B cell (primary cell): ENCODE measurements around the gene DNAJB6. TPM values are rescaled to one million over a fixed set of nuclear protein-coding genes. Genes with fewer than 3 reads are reported as not detected.

Source experiments
- ATAC-seq: fragments of 200-7000 bp; cut with Tn5 transposase; one replicate; pipeline ENCODE4 v1.10.0; 2021; ENCODE audit warnings: low read depth, mild to moderate bottlenecking, moderate number of reproducible peaks, moderate library complexity
- CTCF ChIA-PET: fragments of 350-600 bp; sonication (Branson Sonifier 250); formaldehyde crosslinking; loops from one replicate; lab custom pipeline; 2021; ENCODE audit warnings: antibody characterized with exemption, inconsistent platforms; lab: Charles Lee
- POLR2A ChIA-PET: fragments of 350-600 bp; sonication (Branson Sonifier 250); formaldehyde crosslinking; loops from one replicate; lab custom pipeline; 2021; ENCODE audit warnings: antibody characterized with exemption; lab: Charles Lee
- DNase-seq: peaks from one replicate; pipeline ENCODE4 v3.0.0; 2013
- H2AFZ ChIP-seq: 2 replicates; pipeline ENCODE4 v1.6.1; 2012; ENCODE audit warnings: mild to moderate bottlenecking, low read depth, low read length; ENCODE audit not compliant: insufficient read depth, poor library complexity, severe bottlenecking
- H3K27ac ChIP-seq, 2 donors: 1 replicate in 1 of 2; 2 replicates in 1 of 2; pipeline ENCODE4 v1.5.1; 2012 to 2013; ENCODE audit warnings: low read length in 2 of 2, mild to moderate bottlenecking in 2 of 2, moderate library complexity in 1 of 2
- H3K27me3 ChIP-seq, 4 experiments: fragments of 200-600 bp in 1 of 4; sonication (generic) in 1 of 4; replicated peaks in 1 of 4; 1 replicate in 2 of 4; 2 replicates in 2 of 4; pipeline versions ENCODE4 v1.6.1 to v1.7.0; 2013 to 2016; ENCODE audit warnings: low read length in 3 of 4, mild to moderate bottlenecking in 2 of 4, mixed read lengths in 1 of 4, moderate library complexity in 1 of 4; ENCODE audit not compliant: insufficient read depth in 4 of 4, control insufficient read depth in 3 of 4; ENCODE audit errors: control extremely low read depth in 1 of 4
- H3K36me3 ChIP-seq, 2 experiments: replicated peaks in 1 of 2; 1 replicate in 1 of 2; 2 replicates in 1 of 2; pipeline versions ENCODE4 v1.6.1 to v1.7.1; 2013; ENCODE audit warnings: low read length in 1 of 2; ENCODE audit not compliant: insufficient read depth in 2 of 2, control insufficient read depth in 1 of 2; ENCODE audit errors: control extremely low read depth in 1 of 2, extremely low read depth in 1 of 2
- H3K4me1 ChIP-seq, 2 donors: fragments of 200-600 bp in 1 of 2; sonication (generic) in 1 of 2; 1 replicate in 1 of 2; 2 replicates in 1 of 2; pipeline versions ENCODE4 v1.5.1 to v1.6.1; 2013 to 2017; ENCODE audit warnings: low read length in 2 of 2; ENCODE audit not compliant: control insufficient read depth in 2 of 2, insufficient read depth in 2 of 2
- H3K4me2 ChIP-seq: replicated peaks from 2 replicates; pipeline ENCODE3; 2012; ENCODE audit warnings: mild to moderate bottlenecking, low read depth, low read length; ENCODE audit not compliant: poor library complexity, severe bottlenecking
- H3K4me3 ChIP-seq, 5 experiments: fragments of 200-600 bp in 1 of 5; sonication (generic) in 1 of 5; 1 replicate in 3 of 5; 2 replicates in 2 of 5; pipeline versions ENCODE4 v1.5.1 to v1.7.0; 2011 to 2016; ENCODE audit warnings: low read length in 4 of 5, mild to moderate bottlenecking in 4 of 5, low read depth in 2 of 5, control low read depth in 1 of 5, moderate library complexity in 1 of 5; ENCODE audit not compliant: insufficient read depth in 1 of 5; ENCODE audit errors: control extremely low read depth in 1 of 5, extremely low read depth in 1 of 5
- H3K79me2 ChIP-seq: fragments of 200-600 bp; sonication (generic); one replicate; pipeline ENCODE4 v1.6.0; 2016; ENCODE audit warnings: low read length; ENCODE audit not compliant: control insufficient read depth, insufficient read depth
- H3K9ac ChIP-seq: fragments of 200-600 bp; sonication (generic); 2 replicates; pipeline ENCODE4 v1.6.1; 2017; ENCODE audit warnings: mild to moderate bottlenecking, low read length, moderate library complexity
- H3K9me3 ChIP-seq, 3 donors: one replicate each; pipeline versions ENCODE4 v1.6.1 to v1.7.1; 2013; ENCODE audit warnings: low read length in 2 of 3; ENCODE audit not compliant: control insufficient read depth in 2 of 3, insufficient read depth in 1 of 3; ENCODE audit errors: control extremely low read depth in 1 of 3
- H4K20me1 ChIP-seq: 2 replicates; pipeline ENCODE4 v1.6.0; 2012; ENCODE audit warnings: mild to moderate bottlenecking, low read length; ENCODE audit not compliant: insufficient read depth, control insufficient read depth, poor library complexity, severe bottlenecking
- H3K27ac Mint-ChIP-seq: one replicate; pipeline ENCODE4 v1.8.0; 2021; ENCODE audit warnings: mixed read lengths
- H3K27me3 Mint-ChIP-seq: one replicate; pipeline ENCODE4 v1.8.0; 2021; ENCODE audit warnings: mixed read lengths
- H3K4me1 Mint-ChIP-seq: one replicate; pipeline ENCODE4 v1.8.0; 2021; ENCODE audit warnings: mixed read lengths
- H3K4me3 Mint-ChIP-seq: one replicate; pipeline ENCODE4 v1.8.0; 2021; ENCODE audit warnings: mixed read lengths
- H3K9me3 Mint-ChIP-seq: one replicate; pipeline ENCODE4 v1.8.0; 2022; ENCODE audit warnings: mixed read lengths; ENCODE audit not compliant: insufficient read depth
- CTCF ChIP-seq: fragments of 200-600 bp; IDR thresholded peaks from one replicate; pipeline ENCODE4 v1.8.0; 2022; ENCODE audit warnings: antibody characterized with exemption, mild to moderate bottlenecking
- EZH2 ChIP-seq: IDR thresholded peaks from 2 replicates; pipeline ENCODE4 v1.6.1; 2012; ENCODE audit warnings: borderline replicate concordance, low read depth, mild to moderate bottlenecking, moderate library complexity, low read length; ENCODE audit not compliant: insufficient read depth, poor library complexity, severe bottlenecking
- WGBS: methylation state at CpG from one replicate; pipeline ENCODE4 v1.1.5; 2013; ENCODE audit warnings: missing lambda C conversion rate; ENCODE audit not compliant: insufficient coverage; 5-methylcytosine and 5-hydroxymethylcytosine counted together
- intact Hi-C: fragments of 100-400 bp; cut with micrococcal nuclease; formaldehyde crosslinking; loops from one replicate; pipeline ENCODE4 v1.10.0; 2022
- polyA plus RNA-seq: library from polyadenylated mRNA; depleted of rRNA; stranded (reverse); fragments of >200 nt; gene quantifications from 2 replicates; pipeline ENCODE4 v1.2.3, GENCODE V29; 2012
- total RNA-seq, 2 donors: library from RNA; stranded (reverse); fragments of 120-200 nt in 1 of 2; gene quantifications; 1 replicate in 1 of 2; 2 replicates in 1 of 2; pipeline versions ENCODE4 v1.2.3 to v1.2.4, GENCODE V29; 2013 to 2022

DNAJB6 gene
- total and polyA plus RNA-seq, 2 donors (not counting 1 experiment from before 2014, with no cell fraction given): 22.4 to 116 TPM

- CTCF ChIA-PET: no interaction called here
- no peaks in the 10 kb centered on the region for H4K20me1 ChIP-seq
- POLR2A ChIA-PET: no interaction called here
- no peak overlapping the region for H3K27ac Mint-ChIP-seq
- no peaks in the 10 kb centered on the region for H3K36me3 ChIP-seq
- intact Hi-C loops: no loop called here
- no peak overlapping the region for H3K4me2 ChIP-seq
- TF ChIP-seq CTCF (no peak), EZH2 (no peak)
- H3K4me1 ChIP-seq: no peaks in the 10 kb centered on the region
- no peak overlapping the region for H2AFZ ChIP-seq
- H3K4me3 Mint-ChIP-seq: no peak overlapping the region
- no peak overlapping the region for H3K27ac ChIP-seq
- peaks cover 0 to 9% (median 0%) of the 10 kb centered on the region in 4 experiments for H3K27me3 ChIP-seq
- H3K9me3 Mint-ChIP-seq: no peaks in the 10 kb centered on the region
- H3K4me1 Mint-ChIP-seq: no peaks in the 10 kb centered on the region
- DNase-seq (no peak), ATAC-seq (no peak)
- H3K27me3 Mint-ChIP-seq: peaks cover 11% of the 10 kb centered on the region
- 87% methylated on average over 21 of the region's 27 CpGs for WGBS
- H3K9ac ChIP-seq: no peak overlapping the region
- H3K79me2 ChIP-seq: no peaks in the 10 kb centered on the region
- peaks cover 0 to 9% (median 2%) of the 10 kb centered on the region in 3 donors for H3K9me3 ChIP-seq
- H3K4me3 ChIP-seq: no peak overlapping the region
Measured at GRCh38 chr7:157457355-157458253, 120.8 kb downstream of the DNAJB6 start.

GRCh38 chr7:157458254-157458633, 121.4 kb downstream of the DNAJB6 start:
- TF ChIP-seq EZH2: no peak
- TF ChIP-seq CTCF: no peak
- Histone ChIP-seq H3K27me3 (peaks cover 0 to 9% (median 0%) of the 10 kb centered on the region in 4 experiments), H3K79me2 (no peaks in the 10 kb centered on the region), H2AFZ (no peak overlapping the region), H3K9ac (no peak overlapping the region), H4K20me1 (no peaks in the 10 kb centered on the region), H3K4me2 (no peak overlapping the region), H3K4me3 (no peak overlapping the region), H3K27ac (no peak overlapping the region), H3K9me3 (peaks cover 0 to 9% (median 2%) of the 10 kb centered on the region in 3 donors), H3K36me3 (no peaks in the 10 kb centered on the region), H3K4me1 (no peaks in the 10 kb centered on the region)
- Mint-ChIP-seq H3K9me3 (no peaks in the 10 kb centered on the region), H3K4me1 (no peaks in the 10 kb centered on the region), H3K27me3 (peaks cover 11% of the 10 kb centered on the region), H3K4me3 (no peak overlapping the region), H3K27ac (no peak overlapping the region)
- WGBS: 82% methylated on average over 7 of the region's 9 CpGs
- intact Hi-C loops: no loop called here
- POLR2A ChIA-PET: no interaction called here
- no peak for DNase-seq
- CTCF ChIA-PET: no interaction called here
- no peak for ATAC-seq
